NCI-H1930 (cell line): Measurements from ENCODE around the gene VWA2.

ENCODE experiments used
- DNase-seq, 2 experiments: peaks; one replicate each; lab custom pipeline; 2025; lab: John Stamatoyannopoulos, UW

VWA2 gene

GRCh38 chr10:114300036-114300645, 61.1 kb downstream of the VWA2 start:
- no peak for DNase-seq

GRCh38 chr10:114301177-114301576, 62.1 kb downstream of the VWA2 start:
- DNase-seq = no peak

GRCh38 chr10:114301951-114302710, 63.1 kb downstream of the VWA2 start:
- no peak for DNase-seq

GRCh38 chr10:114303556-114303955, 64.5 kb downstream of the VWA2 start:
- no peak for DNase-seq

- peak; percentile 53 to 63 for DNase-seq
These were observed 65.0 kb downstream of the VWA2 start for GRCh38 chr10:114304017-114304570.

- DNase-seq = peak; percentile 56 to 67
These were observed 65.7 kb downstream of the VWA2 start for GRCh38 chr10:114304571-114305421.

- DNase-seq = no peak
These were observed 66.5 kb downstream of the VWA2 start for GRCh38 chr10:114305521-114305925.

GRCh38 chr10:114306116-114306973, 67.3 kb downstream of the VWA2 start:
- DNase-seq = no peak

GRCh38 chr10:114307731-114308130, 68.7 kb downstream of the VWA2 start:
- DNase-seq = no peak

- DNase-seq = no peak
These were observed 69.7 kb downstream of the VWA2 start for GRCh38 chr10:114308531-114309363.

GRCh38 chr10:114309364-114309651, 70.3 kb downstream of the VWA2 start:
- no peak for DNase-seq

GRCh38 chr10:114310346-114310745, 71.3 kb downstream of the VWA2 start:
- no peak for DNase-seq

GRCh38 chr10:114311023-114311422, 72.0 kb downstream of the VWA2 start:
- no peak for DNase-seq

- DNase-seq = no peak
These were observed 72.6 kb downstream of the VWA2 start for GRCh38 chr10:114311496-114312209.

GRCh38 chr10:114313139-114313538, 74.1 kb downstream of the VWA2 start:
- DNase-seq = no peak

- DNase-seq = no peak
These were observed 74.8 kb downstream of the VWA2 start for GRCh38 chr10:114313866-114314265.

- no peak for DNase-seq
These were observed 76.7 kb downstream of the VWA2 start for GRCh38 chr10:114315566-114316420.

- DNase-seq = no peak
These were observed 77.7 kb downstream of the VWA2 start for GRCh38 chr10:114316744-114317143.
